HCT116 (cell line): Measurements from ENCODE around the gene IRF3.

ENCODE experiments used
- CEBPB ChIP-seq: IDR thresholded peaks from 2 replicates; pipeline ENCODE4 v1.6.1; 2012; ENCODE audit warnings: low read depth
- CTCF ChIP-seq, 3 experiments: fragments of 200-600 bp in 1 of 3; sonication (generic) in 1 of 3; IDR thresholded peaks in 2 of 3; conservative IDR thresholded peaks in 1 of 3; 2 replicates each; pipeline ENCODE4 v1.5.1; 2012 to 2017; ENCODE audit warnings: low read depth in 2 of 3, low read length in 2 of 3, antibody characterized with exemption in 1 of 3, borderline replicate concordance in 1 of 3, control low read depth in 1 of 3, mild to moderate bottlenecking in 1 of 3, mixed read lengths in 1 of 3, mixed run types in 1 of 3, moderate library complexity in 1 of 3; ENCODE audit not compliant: insufficient read depth in 1 of 3
- EGR1 ChIP-seq: IDR thresholded peaks from 2 replicates; pipeline ENCODE4 v1.6.1; 2012; ENCODE audit warnings: low read depth
- ELF1 ChIP-seq: IDR thresholded peaks from 2 replicates; pipeline ENCODE4 v1.6.1; 2012; ENCODE audit warnings: low read depth, borderline replicate concordance
- EZH2 ChIP-seq: fragments of 200-600 bp; sonication (generic); IDR thresholded peaks from 2 replicates; pipeline ENCODE4 v1.6.1; 2017; ENCODE audit warnings: antibody characterized with exemption, mixed run types
- FOSL1 ChIP-seq: IDR thresholded peaks from 2 replicates; pipeline ENCODE4 v1.6.1; 2012; ENCODE audit warnings: low read depth
- JUND ChIP-seq: IDR thresholded peaks from 2 replicates; pipeline ENCODE4 v1.6.1; 2012
- POLR2A ChIP-seq: IDR thresholded peaks from 2 replicates; pipeline ENCODE4 v1.7.0; 2011; ENCODE audit warnings: borderline replicate concordance; ENCODE audit not compliant: insufficient read depth, insufficient read length; ENCODE audit errors: extremely low read depth
- POLR2AphosphoS5 ChIP-seq: IDR thresholded peaks from 2 replicates; pipeline ENCODE4 v1.6.1; 2011; ENCODE audit warnings: mild to moderate bottlenecking, low read depth, low read length, moderate library complexity
- RAD21 ChIP-seq: IDR thresholded peaks from 2 replicates; pipeline ENCODE4 v1.6.1; 2012; ENCODE audit warnings: low read depth, mild to moderate bottlenecking
- SIN3A ChIP-seq: IDR thresholded peaks from 2 replicates; pipeline ENCODE4 v1.6.1; 2012; ENCODE audit warnings: low read depth
- SP1 ChIP-seq: IDR thresholded peaks from 2 replicates; pipeline ENCODE4 v1.6.1; 2012; ENCODE audit warnings: low read depth
- SRF ChIP-seq: IDR thresholded peaks from 2 replicates; pipeline ENCODE4 v1.6.1; 2012; ENCODE audit warnings: low read depth
- ZNF274 ChIP-seq: fragments of 200-500 bp; sonication (Bioruptor generic); IDR thresholded peaks from 2 replicates; pipeline ENCODE4 v1.6.1; 2014; ENCODE audit warnings: mild to moderate bottlenecking, low read depth, low read length, inconsistent platforms

- TF ChIP-seq CTCF (IDR thresholded peaks at IDR 0.05 in 2 of 3, conservative IDR thresholded peaks at IDR 0.05 in 1 of 3; ENCODE audit: borderline replicate concordance in 1 of 3, insufficient read depth in 1 of 3, low read depth in 2 of 3, low read length in 2 of 3) (no peak), POLR2A (no peak), POLR2AphosphoS5 (no peak), JUND (no peak), EZH2 (no peak), FOSL1 (no peak), SP1 (no peak), ZNF274 (no peak), CEBPB (no peak), RAD21 (no peak), EGR1 (no peak), ELF1 (no peak), SIN3A (no peak), SRF (no peak)
These were observed 13.7 kb downstream of the IRF3 start for GRCh38 chr19:49651820-49652550.
